Measurements from ENCODE around the gene SHISA9. TPM values are rescaled to one million over a fixed set of nuclear protein-coding genes. Genes with fewer than 3 reads are reported as not detected.

Gene SHISA9
- total and polyA plus RNA-seq, 12 donors, result 0.04 to 0.96 (median 0.13) TPM; not detected in 3

- ATAC-seq (no peak), DNase-seq (no peak)
- intact Hi-C loops (cut with DNase I), result no loop called here
- Histone ChIP-seq H3K27ac (no peak overlapping the region), H3K4me3 (no peak overlapping the region), H3K4me1 (no peaks in the 10 kb centered on the region), H3K9me3 (peaks cover 0 to 9% (median 3%) of the 10 kb centered on the region in 11 donors), H3K36me3 (no peaks in the 10 kb centered on the region), H3K27me3 (peaks cover 0 to 12% (median 6%) of the 10 kb centered on the region in 7 donors)
- 71 to 75% methylated on average over 3 of the region's 3 CpGs for WGBS, 2 donors
- TF ChIP-seq CTCF (IDR thresholded peaks at IDR 0.05), result no peak
Measured at GRCh38 chr16:12944300-12944699, 42.9 kb downstream of the SHISA9 start.

- intact Hi-C loops (cut with DNase I), result no loop called here
- WGBS, 2 donors, result 72 to 74% methylated on average over 1 of the region's 1 CpG
- Histone ChIP-seq H3K36me3 (no peaks in the 10 kb centered on the region), H3K4me3 (no peak overlapping the region), H3K27ac (no peak overlapping the region), H3K27me3 (peaks cover 0 to 8% (median 0%) of the 10 kb centered on the region in 7 donors), H3K9me3 (peaks cover 0 to 3% (median 0%) of the 10 kb centered on the region in 11 donors), H3K4me1 (no peaks in the 10 kb centered on the region)
- DNase-seq, result no peak
- no peak for ATAC-seq
- TF ChIP-seq CTCF (IDR thresholded peaks at IDR 0.05), result no peak
Measured at GRCh38 chr16:12951392-12951791, 50.0 kb downstream of the SHISA9 start.

DNA sequence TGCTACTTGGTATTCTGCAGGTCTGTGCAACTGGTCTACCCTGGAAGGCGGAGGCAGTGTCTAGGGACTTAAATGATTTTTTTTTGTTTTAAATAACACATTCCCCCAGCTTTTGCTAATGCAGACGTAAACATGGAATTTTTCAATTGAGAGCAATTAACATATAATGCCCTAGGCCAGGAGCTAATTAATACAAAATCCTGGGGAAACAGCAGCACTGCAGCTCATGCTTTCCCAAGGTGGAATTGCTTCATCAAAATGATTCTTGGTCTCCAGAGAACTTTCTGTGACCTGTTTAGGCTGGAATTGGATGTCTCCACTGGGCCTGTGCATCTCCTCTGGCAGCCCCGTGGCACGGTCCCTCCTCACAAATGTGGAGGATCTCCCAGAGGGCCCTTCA, 50.6 kb downstream of the SHISA9 start:
- intact Hi-C loops (cut with DNase I), result no loop called here
- H3K27ac ChIP-seq, result no peak overlapping the region
- ATAC-seq, result no peak
- peaks cover 0 to 8% (median 0%) of the 10 kb centered on the region in 7 donors for H3K27me3 ChIP-seq
- WGBS, 2 donors, result 82 to 86% methylated on average over 4 of the region's 4 CpGs
- H3K9me3 ChIP-seq, result peaks cover 0 to 3% (median 0%) of the 10 kb centered on the region in 11 donors
- H3K4me1 ChIP-seq, result no peaks in the 10 kb centered on the region
- no peaks in the 10 kb centered on the region for H3K36me3 ChIP-seq
- no peak for DNase-seq
- no peak for TF ChIP-seq CTCF (IDR thresholded peaks at IDR 0.05)
- no peak overlapping the region for H3K4me3 ChIP-seq

DNA sequence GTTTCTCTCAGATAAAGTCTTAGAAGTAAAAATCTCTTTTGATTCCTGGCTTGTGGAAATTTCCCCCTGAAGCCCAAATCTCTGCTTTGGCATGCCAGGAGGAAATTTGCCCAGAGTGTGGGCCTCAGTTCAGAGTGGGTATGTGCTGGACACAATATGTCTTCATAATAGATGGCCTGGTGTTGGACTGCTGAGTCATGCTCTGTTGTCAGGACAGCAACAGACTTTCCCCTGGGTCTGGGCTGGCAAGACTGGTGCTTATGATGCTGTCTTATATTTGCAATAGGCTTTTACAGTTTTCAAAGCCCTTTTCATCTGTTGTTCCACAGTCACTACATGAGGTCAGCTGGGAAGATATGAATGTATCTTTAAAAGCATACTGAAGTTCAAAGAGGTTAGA, 57.0 kb downstream of the SHISA9 start:
- Histone ChIP-seq H3K27ac (no peak overlapping the region), H3K4me3 (no peak overlapping the region), H3K27me3 (no peaks in the 10 kb centered on the region), H3K4me1 (no peaks in the 10 kb centered on the region), H3K36me3 (no peaks in the 10 kb centered on the region), H3K9me3 (peaks cover 0 to 6% (median 0%) of the 10 kb centered on the region in 11 donors)
- ATAC-seq (no peak), DNase-seq (no peak)
- intact Hi-C loops (cut with DNase I), result no loop called here
- no peak for TF ChIP-seq CTCF (IDR thresholded peaks at IDR 0.05)

Data from heart right ventricle (tissue), 16 donors.